SKM-1 treated with dmso at 0.1 percent for 144 hours (cell line): ENCODE measurements around the gene RNF207.
"Not testable (repeated sequence)": the region's sequence is repeated elsewhere in the genome, so short reads cannot be mapped to it uniquely, and the experiment has no call there.

Source experiments
- DNase-seq: peaks from one replicate; lab custom pipeline; 2025; ENCODE audit not compliant: unreplicated experiment; lab: John Stamatoyannopoulos, UW

The RNF207 gene

DNA sequence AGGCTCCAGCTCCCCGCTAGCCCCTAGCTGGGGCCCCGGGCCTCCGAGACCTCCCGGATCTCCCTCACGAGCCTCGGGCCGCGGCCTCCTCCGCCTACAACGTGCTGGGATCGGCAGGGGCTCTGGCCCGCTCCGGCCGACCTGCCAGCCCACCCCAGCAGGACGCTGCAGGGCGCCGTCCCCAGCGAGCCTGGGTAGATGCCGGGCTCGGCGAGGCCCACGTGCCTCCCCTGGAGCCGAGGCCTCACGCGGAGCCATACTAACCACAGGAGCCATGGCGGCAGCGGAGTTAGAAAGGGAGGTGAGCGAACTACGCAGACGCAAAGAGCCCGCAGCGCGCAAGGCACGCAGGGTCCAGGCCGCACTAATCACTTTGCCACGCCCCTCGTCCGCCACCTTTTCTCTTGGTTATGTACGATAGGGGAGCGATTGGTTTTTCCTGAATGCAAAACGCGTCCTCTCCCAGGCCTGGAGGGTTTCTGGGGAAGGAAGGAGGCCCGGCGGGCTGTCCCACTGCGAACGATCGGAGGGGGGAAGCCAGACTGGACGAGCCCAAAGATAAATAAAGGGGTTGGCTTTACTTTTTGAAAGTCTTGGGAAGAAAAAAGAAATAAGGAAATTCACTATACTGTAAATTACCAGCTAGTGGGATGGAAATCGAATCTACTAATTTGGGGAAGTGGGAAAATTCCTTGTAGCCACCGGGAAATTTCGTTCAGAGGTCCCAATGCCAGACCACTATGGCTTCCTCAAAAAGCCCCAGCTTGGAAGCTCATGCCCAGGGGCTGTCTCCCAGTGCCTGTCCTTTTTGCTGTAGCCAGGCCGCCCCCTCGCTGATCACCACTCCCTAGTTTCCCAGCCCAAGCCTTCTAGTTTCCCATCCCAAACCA, 6.4 kb upstream of the RNF207 start, which contains the start of gene RPL22:
Gene RPL22 (minus strand): TSS at position 298 of the 890 bp plus-strand sequence. CDS start 22 bp downstream, at position 276.
- DNase-seq: peak; percentile 99

DNA sequence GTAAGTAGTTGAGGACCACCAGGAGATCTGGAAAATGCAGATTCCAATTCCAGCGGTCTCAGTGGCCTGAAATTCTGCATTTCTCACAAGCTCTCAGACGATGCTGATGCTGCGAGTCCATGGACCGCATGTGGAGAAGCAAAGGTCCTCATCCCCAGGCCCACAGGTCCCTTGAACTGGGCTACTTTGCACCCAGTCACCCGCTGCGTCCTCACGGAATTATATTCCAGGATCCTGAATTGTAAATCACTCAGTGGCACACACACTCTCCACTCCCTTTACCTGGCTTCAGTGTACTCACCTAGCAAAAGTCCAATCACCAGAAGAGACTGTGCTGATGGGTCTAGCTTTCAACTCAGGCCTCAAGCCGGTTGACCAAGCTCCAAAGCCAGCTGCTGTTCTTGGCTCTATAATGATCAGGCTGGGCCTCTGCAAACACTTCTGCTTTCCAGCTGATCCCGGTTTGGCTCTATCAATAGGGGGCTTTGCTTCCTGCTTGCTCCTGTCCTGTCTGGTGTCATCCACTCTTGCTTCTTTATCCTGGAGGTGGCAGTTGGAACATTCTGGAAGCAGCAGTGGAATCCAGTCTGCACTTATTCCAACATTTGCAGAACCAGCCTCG, 5.6 kb upstream of the RNF207 start:
- DNase-seq: no peak

DNA sequence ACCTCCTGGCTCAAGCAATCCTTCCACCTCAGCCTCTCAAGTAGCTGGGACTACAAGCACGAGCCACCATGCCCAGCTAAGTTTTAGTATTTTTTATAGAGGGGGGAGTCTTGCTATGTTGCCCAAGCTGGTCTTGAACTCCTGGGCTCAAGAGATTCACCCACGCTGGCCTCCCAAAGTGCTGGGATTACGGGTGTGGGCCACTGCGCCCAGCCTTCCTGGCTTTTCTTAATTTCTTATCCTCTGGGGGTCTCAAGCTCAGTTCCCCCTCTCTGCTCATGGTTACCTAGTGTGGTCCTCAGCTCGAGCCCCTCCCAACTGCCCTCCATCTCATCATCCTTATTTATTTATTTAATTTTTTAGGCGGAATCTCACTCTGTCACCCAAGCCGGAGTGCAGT, 3.7 kb upstream of the RNF207 start:
- no peak for DNase-seq

DNA sequence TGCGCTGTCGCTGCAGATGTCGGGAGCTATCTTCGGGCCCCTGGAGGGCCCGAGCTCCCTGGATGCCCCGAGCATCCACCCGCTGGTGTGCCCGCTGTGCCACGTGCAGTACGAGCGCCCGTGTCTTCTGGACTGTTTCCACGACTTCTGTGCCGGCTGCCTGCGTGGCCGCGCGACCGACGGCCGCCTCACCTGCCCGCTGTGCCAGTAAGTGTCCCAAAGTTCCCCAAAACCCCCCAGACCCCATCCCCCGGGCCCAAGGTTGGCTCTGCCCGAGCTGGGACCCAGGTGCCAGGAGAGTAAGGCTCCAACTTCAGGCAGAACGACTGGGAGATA, 569 bp downstream of the RNF207 start:
- DNase-seq: no peak

DNA sequence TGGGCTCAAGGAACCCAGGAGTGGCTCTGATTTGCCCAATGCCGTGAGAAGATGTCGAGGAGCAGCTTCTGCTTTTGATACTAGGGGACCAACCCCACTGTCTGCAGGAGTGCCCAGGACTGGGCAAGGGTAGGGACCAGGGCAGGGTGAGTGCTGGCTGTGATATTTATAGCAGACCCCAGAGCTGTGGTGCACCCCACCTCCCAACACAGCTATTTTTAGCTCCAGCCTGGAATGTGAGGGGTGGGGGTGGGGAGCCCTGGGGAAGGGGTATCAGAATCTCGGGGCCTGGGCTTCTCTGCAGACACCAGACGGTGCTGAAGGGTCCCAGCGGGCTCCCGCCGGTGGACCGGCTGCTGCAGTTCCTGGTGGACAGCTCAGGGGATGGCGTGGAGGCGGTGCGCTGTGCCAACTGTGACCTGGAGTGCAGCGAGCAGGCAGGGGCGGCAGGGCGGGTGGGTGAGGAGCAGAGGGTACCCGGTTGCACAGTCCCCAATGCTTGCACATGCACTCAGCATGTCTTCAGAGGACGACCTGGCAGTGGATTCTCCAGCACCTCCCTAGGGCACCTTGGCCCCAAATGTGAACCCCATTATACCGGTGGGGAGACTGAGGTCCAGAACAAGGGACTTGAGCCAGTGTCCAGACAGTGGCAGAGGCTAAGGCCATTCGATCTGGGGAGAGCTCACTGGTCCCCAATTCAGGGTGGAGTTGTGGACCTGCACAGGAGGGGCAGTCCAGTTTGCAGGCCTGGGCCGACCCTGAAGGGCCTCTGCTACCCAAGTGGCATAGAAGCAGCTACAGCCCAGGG, 1.4 kb downstream of the RNF207 start:
- no peak for DNase-seq

DNA sequence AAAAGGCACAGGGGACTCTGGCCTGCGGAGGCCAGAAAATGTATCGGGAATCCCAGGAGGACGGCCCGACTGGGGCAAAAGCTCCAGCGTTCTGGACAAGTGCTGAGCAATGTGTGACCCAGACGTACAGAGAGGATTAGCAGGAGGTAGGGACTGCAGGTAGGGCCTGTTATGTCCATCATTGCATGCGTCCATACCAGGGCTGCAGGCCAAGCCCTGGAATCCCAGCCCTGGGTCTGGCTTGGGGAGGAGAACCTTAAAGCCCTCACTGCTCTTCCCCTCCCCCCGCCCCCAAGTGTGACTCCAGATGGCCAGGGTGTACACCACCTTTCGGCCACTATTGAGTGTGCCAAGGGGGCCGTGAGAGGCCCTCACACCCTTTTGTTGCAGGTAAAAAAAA, 2.0 kb downstream of the RNF207 start:
- DNase-seq: no peak

DNA sequence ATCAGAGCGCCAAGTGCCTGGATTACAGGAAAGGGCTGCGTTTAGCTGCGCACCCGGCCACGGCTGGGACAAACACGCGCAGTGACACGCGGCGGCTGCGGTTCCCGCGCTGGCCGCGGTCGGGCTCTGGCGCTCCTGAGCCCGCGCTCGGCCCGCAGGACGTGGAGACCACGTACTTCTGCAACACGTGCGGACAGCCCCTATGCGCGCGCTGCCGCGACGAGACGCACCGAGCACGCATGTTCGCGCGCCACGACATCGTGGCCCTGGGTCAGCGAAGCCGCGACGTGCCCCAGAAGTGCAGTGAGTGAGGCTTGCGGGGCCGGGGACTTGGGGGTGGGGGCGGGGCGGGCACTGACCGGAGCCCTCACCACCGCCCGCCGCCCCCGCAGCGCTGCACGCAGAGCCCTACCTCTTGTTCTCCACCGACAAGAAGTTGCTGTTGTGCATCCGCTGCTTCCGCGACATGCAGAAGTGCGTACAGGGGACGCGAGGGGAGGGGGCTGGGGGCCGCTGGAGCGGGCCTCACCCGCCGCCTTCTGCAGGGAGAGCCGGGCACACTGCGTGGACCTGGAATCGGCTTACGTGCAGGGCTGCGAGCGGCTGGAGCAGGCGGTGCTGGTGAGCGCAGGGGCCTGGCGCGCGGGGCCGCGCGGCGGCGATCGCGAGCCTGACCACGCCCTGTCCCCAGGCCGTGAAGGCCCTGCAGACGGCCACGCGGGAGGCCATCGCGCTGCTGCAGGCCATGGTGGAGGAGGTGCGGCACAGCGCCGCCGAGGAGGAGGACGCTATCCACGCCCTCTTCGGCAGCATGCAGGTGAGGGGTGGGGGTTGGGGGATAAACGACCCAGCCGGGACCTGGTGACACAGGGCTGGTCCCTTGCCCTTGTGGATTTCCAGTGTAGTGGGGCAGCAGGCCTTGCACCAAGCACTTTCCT, 3.1 kb downstream of the RNF207 start:
- DNase-seq: peak; percentile 34

DNA sequence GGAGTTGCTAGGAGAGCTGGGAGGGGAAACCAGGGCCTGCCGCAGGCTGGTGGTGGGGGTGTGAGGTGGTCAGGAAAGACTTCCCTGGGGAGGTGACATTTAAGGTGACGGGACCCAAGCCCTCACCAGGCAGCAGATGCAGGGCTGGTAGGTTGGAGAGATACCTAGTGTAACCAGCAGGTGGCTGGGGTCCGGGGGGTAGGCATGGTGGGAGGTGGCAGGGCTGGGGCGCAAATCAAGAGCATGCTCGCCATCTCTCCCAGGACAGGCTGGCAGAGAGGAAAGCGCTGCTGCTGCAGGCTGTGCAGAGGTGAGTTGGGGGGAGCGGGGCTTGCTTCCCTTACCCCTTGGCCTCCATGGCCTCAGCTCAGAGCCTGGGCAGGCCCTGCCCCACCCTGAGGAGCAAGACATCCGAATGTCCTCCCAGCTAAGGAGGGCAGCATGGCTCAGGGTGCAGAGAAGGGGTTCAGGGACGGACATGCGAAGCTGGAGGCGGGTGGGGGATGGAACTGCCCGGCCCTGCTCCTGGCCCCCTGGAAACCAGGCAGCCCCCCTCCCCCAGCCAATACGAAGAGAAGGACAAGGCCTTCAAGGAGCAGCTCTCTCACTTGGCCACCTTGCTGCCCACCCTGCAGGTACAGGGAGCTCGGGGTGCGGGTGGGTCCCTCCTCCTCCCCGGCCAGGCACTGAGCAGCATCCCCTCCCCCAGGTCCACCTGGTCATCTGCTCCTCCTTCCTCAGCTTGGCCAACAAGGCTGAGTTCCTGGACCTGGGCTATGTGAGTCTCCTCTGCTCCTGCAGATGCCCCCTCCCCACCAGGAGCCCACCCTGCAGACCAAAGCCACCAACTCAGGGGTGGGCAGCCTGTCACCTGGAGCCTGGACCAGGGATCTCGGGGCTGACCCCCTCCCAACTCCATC, 4.0 kb downstream of the RNF207 start:
- peak; percentile 68 for DNase-seq

DNA sequence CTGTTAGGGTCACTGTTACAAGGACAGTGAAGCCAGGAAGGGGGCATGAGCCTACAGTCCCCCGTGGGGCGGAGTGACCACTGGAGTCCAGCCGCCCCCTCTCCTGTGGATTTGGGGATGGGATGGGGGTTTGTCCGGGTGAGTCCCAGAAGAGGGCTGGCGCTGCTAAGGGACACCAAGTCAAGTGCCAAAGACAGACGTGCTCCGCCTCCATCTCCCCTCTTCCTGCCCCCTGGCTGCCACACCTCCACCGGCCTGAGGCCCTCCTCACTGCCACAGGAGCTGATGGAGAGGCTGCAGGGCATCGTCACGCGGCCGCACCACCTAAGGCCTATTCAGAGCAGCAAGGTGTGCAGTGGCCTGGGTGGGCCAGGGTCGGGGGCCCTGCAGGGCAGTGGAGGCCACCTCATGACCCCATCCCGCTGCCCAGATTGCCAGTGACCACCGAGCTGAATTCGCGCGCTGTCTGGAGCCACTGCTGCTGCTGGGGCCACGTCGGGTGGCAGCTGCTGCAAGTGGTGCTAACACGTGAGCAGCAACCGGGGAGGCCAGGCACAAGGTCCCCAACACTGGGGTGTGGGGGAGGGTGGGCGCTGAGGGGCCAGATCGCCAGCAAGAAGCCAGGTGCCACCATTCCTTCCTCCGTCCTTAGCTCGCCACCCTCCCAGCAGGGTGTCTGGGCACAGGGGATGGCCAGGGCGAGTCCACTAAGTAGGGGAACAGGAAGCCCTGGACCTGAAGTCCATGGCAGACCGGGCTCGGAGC, 4.9 kb downstream of the RNF207 start:
- DNase-seq: no peak

DNA sequence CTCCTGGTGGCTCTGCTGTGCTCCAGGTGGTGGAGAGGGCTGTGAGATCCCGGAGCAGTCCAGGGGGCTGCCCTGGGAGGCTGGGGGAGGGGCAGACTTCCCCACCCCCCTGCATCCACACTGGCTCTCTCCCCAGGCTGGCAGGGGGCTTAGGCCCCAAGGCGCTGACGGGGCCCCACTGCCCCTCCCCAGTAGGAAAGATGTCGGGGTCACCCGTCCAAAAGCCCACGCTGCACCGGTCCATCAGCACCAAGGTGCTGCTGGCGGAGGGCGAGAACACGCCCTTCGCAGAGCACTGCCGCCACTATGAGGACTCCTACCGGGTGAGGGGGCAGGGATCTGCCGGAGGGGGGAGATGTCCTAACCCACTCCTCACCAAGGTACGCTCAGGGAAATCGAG, 5.8 kb downstream of the RNF207 start:
- no peak for DNase-seq

DNA sequence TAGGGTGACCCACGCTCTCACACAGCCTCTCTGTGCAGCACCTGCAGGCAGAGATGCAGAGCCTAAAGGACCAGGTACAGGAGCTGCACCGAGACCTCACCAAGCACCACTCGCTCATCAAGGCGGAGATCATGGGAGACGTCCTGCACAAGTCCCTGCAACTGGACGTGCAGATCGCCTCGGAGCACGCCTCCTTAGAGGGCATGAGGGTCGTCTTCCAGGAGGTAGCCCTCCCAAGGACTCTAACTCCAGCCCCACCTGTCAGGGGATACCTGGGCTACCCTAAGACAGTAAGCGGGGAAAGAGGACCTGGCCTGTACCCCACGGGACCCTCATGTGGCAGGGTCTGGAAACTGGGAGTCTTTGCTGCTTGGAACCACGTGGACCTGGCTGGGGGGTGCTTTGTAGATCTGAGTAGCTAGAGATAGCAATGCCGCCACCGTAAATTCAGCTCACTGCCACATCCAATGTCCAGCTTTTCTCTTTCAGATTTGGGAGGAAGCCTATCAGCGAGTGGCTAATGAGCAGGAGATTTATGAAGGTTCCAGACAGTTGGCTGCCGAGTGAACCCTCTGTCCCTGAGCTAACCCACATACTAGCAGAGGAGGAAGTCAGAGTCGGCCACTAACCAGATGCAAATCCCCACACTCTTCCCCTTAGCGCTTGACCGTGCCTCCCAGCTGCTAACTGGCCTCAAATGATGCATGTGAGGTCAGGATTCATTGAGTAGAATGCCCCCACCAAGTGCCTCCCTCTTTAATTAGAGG, 6.5 kb downstream of the RNF207 start:
- DNase-seq: peak; percentile 18

DNA sequence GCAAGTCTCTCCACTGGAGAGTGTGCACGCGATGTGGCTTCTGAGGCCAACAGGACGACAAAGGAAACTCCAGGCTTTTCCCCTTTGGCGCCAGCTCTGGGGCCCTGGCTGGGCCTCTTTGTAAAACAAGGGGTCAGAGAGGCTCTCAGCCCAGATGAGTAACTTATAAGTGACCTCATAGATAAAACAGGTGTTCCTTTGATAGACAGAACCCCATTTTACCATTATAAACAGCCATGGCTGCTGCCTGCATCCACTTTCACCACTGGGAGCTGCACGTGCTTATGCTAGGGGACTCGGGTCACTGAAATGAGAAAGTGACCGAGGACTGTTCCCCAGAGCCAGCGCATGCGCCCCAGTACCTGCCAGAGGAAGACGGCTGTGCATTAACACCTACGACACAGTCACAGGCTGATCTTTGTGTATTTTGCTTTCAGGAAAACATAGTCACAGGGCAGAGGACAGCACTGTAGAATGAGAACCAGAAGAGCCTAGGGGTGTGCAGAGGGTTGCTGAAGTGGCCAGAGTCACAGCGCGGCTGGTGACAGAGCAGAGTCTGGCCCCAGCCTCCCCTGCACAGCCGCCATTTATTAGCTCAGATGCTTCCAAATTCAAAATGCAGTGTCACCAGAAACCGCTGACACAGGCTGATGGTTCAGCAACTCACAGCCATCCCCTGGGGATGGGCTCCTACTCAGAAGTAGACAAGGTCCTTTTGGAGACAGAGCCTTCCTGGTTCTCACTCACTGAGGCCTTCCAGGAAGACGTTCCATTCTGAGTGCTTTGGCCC, 12.7 kb downstream of the RNF207 start:
- DNase-seq: no peak

DNA sequence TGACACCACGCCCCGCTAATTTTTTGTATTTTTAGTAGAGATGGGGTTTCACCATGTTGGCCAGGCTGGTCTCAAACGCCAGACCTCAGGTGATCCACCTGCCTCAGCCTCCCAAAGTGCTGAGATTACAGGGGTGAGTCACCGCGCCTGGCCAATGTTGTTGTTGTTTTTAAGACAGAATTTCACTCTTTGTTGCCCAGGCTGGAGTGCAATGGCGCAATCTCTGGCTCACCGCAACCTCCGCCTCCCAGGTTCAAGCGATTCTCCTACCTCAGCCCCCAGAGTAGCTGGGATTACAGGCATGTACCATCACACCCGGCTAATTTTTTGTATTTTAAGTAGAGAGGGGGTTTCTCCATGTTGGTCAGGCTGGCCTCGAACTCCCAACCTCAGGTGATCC, 13.7 kb downstream of the RNF207 start:
- DNase-seq: not testable (repeated sequence)

DNA sequence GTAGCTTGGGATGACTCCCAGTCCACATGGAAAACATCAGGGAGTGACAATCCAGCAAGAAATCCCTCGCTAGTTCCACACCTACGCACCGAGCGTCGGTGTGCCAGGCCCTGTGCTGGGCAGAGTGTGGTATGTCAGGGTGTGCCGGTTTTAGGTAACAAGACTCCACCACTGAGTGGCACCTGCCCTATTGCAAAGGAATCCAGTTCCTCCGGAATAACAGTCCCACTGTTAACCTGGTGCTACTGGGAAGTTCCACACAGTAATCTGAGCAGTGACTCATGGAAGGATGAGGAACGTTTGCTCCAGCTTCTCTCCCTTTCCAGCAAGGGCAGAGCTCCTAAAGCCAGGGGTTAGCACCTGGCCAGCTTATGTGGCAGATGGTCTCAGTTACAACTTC, 14.3 kb downstream of the RNF207 start:
- no peak for DNase-seq

DNA sequence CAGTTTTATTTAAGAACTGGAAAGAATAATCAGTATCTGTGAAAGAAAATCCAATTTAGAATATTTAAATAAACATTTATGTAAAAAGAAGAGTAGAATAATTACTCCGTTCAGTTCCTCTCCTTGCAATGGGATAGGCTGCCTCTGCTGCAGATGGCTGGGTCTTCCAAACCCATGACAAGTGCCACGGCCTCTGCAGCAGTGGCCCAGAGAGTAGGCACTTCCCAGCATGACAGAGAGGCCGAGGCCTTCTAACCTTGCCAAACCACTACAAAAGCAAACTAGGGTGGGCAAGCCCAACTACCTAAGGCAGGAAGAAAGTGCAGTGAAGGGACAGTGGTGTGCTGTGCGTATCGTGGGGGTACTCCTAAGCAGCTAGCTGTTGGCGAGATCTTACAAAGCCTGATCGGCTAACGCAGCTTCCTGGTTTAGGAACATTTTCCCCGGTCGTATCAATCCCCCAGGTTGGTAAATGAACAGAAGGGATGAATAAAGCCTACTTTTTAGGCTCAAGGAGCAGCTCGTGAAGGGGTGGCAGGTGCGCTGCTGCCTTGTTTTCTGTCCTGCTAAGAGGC, 15.4 kb downstream of the RNF207 start:
- no peak for DNase-seq

DNA sequence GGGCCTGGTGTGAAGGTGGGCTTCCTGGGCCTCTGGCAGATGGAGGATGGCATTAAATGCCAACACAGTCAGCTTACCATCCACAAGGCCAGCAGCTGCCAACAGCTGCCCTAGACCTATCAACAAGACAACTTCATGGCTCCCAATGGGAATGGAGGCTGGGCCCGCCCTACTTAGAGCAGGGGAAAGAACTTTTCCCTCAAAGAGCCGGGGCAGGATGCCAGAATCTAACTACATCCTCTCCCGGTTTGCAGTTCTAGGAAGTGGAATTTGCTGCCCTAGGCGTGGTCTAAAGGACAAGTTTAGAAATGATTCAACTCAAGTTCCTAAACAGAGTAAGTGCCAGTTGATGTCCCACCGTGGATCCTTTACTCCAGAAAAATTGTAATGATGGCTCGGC, 16.7 kb downstream of the RNF207 start:
- no peak for DNase-seq

DNA sequence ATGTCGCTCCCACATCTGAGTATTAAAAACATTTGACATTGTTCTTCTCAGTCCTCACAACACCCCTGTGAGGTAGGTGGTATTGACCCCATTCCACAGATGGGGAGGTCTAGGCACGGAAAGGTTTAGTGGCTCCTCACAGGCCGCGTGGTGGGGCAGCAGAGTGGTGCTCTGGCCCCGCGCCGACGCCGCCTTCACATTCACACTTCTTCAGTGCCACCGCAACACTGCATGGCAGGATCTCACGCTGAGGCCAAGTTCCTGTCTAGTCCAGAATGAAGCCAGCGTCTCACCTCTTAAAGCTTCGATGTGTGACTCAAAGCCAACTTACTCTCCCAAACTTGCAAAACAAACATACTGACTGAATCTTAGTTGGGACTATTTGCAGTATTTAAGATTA, 17.7 kb downstream of the RNF207 start:
- no peak for DNase-seq
